Chondrocyte (in vitro differentiated cells): ENCODE results near the gene PRODH2. TPM values are rescaled to one million over a fixed set of nuclear protein-coding genes. Genes with fewer than 3 reads are reported as not detected.

ENCODE experiments used
- DNase-seq: peaks from one replicate; pipeline ENCODE4 v3.0.0; 2021; ENCODE audit warnings: mixed read lengths, low spot score
- H3K27ac Mint-ChIP-seq: one replicate; pipeline ENCODE4 v1.8.0; 2021; ENCODE audit warnings: mild to moderate bottlenecking, moderate library complexity, mixed read lengths; ENCODE audit not compliant: unreplicated experiment
- H3K27me3 Mint-ChIP-seq: 2 replicates; pipeline ENCODE4 v1.8.0; 2021; ENCODE audit warnings: low read depth, mixed read lengths
- H3K36me3 Mint-ChIP-seq: 2 replicates; pipeline ENCODE4 v1.8.0; 2021; ENCODE audit warnings: low read depth, mixed read lengths
- H3K4me1 Mint-ChIP-seq: 2 replicates; pipeline ENCODE4 v1.8.0; 2021; ENCODE audit warnings: low read depth, mild to moderate bottlenecking, mixed read lengths
- H3K4me3 Mint-ChIP-seq: one replicate; pipeline ENCODE4 v1.8.0; 2021; ENCODE audit warnings: mild to moderate bottlenecking, moderate library complexity, mixed read lengths; ENCODE audit not compliant: unreplicated experiment
- H3K9me3 Mint-ChIP-seq: 2 replicates; pipeline ENCODE4 v1.8.0; 2021; ENCODE audit warnings: low read depth, mixed read lengths
- total RNA-seq: library from RNA; stranded (reverse); gene quantifications from 3 replicates; pipeline ENCODE4 v1.2.1, GENCODE V29; 2021
- TF ChIP-seq, protein P1 (sequence below): fragments of 200-600 bp; sonication (generic); IDR thresholded peaks from 2 replicates; pipeline ENCODE4 v1.5.0; 2021; ENCODE audit warnings: antibody characterized with exemption, mild to moderate bottlenecking, moderate library complexity

Gene PRODH2
- total RNA-seq, 1 donor from 2014 or later, result not detected

DNA sequence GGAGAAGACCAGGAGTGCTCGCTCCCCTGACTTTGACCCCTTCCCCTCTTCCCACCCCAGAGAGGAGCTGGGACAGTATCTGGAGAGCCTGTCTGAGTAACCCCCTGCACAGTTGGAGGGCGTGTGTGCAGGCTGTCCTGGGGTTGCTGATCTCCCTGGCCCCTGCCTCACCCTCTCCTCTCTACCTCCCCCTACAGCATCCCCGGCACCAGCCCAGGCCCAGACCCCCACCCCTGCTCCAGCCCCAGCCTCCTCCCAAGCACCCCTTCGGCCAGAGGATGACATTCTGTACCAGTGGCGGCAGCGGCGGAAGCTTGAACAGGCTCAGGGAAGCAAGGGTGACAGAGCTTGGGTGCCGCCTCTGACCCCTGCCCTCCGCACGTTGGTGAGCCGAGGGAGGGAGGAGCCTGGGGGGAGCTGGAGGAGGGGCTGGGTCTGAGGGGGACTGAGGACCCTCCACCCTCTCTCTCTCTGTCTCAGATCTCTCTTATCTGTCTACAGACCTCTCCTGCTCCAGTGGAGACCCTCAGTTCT, 46.0 kb downstream of the PRODH2 start:
- Mint-ChIP-seq H3K4me3 (no peak overlapping the region), H3K27me3 (no peaks in the 10 kb centered on the region), H3K27ac (no peak overlapping the region), H3K4me1 (no peaks in the 10 kb centered on the region), H3K9me3 (no peaks in the 10 kb centered on the region), H3K36me3 (peaks cover 11% of the 10 kb centered on the region)
- TF ChIP-seq, protein P1, sequence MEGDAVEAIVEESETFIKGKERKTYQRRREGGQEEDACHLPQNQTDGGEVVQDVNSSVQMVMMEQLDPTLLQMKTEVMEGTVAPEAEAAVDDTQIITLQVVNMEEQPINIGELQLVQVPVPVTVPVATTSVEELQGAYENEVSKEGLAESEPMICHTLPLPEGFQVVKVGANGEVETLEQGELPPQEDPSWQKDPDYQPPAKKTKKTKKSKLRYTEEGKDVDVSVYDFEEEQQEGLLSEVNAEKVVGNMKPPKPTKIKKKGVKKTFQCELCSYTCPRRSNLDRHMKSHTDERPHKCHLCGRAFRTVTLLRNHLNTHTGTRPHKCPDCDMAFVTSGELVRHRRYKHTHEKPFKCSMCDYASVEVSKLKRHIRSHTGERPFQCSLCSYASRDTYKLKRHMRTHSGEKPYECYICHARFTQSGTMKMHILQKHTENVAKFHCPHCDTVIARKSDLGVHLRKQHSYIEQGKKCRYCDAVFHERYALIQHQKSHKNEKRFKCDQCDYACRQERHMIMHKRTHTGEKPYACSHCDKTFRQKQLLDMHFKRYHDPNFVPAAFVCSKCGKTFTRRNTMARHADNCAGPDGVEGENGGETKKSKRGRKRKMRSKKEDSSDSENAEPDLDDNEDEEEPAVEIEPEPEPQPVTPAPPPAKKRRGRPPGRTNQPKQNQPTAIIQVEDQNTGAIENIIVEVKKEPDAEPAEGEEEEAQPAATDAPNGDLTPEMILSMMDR, result no peak
- peak; percentile 75 for DNase-seq

GRCh38 chr19:35764432-35765315, 48.0 kb downstream of the PRODH2 start:
- peaks cover 11% of the 10 kb centered on the region for H3K36me3 Mint-ChIP-seq
- TF ChIP-seq, protein P1, result no peak
- DNase-seq, result peak; percentile 63

GRCh38 chr19:35760711-35761349, 51.8 kb downstream of the PRODH2 start:
- Mint-ChIP-seq H3K27me3 (no peaks in the 10 kb centered on the region), H3K4me1 (peaks cover 36% of the 10 kb centered on the region), H3K36me3 (peaks cover 10% of the 10 kb centered on the region), H3K9me3 (no peaks in the 10 kb centered on the region), H3K4me3 (no peak overlapping the region), H3K27ac (no peak overlapping the region)
- no peak for DNase-seq
- TF ChIP-seq, protein P1, result no peak

More at GRCh38 chr19:35764432-35765315, 48.0 kb downstream of the PRODH2 start:
- Mint-ChIP-seq H3K9me3 (no peaks in the 10 kb centered on the region), H3K4me3 (no peak overlapping the region), H3K4me1 (peaks cover 8% of the 10 kb centered on the region), H3K27me3 (no peaks in the 10 kb centered on the region), H3K27ac (no peak overlapping the region)

DNA sequence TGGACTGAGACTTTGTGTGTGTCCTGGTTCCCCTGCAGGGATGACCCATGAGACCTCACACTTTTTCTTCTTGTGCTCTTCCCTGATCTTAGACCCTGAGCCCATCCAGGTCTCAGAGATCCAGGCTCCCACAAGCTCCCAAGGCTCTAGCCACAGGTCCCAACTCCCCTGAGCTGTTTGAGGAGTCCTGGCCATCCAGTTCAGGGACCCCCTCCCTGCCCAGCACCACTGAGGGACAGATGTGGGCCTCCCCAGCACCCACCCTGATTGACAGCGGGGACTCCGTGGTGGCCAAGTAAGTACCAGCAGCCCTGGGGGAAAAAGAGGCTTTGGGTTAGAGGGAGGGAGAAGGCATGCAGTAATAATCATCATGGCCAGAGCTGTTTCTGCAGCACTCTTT, 52.9 kb downstream of the PRODH2 start:
- H3K4me3 Mint-ChIP-seq, result peak overlapping the region; percentile 86
- H3K9me3 Mint-ChIP-seq, result no peaks in the 10 kb centered on the region
- H3K36me3 Mint-ChIP-seq, result peaks cover 10% of the 10 kb centered on the region
- no peak for DNase-seq
- TF ChIP-seq, protein P1, result no peak
- H3K27me3 Mint-ChIP-seq, result no peaks in the 10 kb centered on the region
- peaks cover 42% of the 10 kb centered on the region for H3K4me1 Mint-ChIP-seq
- no peak overlapping the region for H3K27ac Mint-ChIP-seq
